Adipose tissue (tissue), 3 donors: Measurements from ENCODE around the gene METTL9. TPM values are rescaled to one million over a fixed set of nuclear protein-coding genes. Genes with fewer than 3 reads are reported as not detected.
"Not testable (repeated sequence)": the region's sequence is repeated elsewhere in the genome, so short reads cannot be mapped to it uniquely, and the experiment has no call there.

ENCODE experiments used
- H3K27ac ChIP-seq: one replicate; pipeline ENCODE4 v1.5.1; 2013; ENCODE audit warnings: low read depth, low read length
- WGBS, 3 donors: extraction: QIAGEN DNeasy Blood & Tissue Kit; methylation state at CpG; one replicate each; pipeline ENCODE4 v1.1.7; 2013; 5-methylcytosine and 5-hydroxymethylcytosine counted together
- polyA plus RNA-seq, 3 donors: library from polyadenylated mRNA; stranded (reverse); fragments of 200-250 nt; gene quantifications; one replicate each; pipeline ENCODE4 v1.2.3, GENCODE V29; 2013
- donor health status: healthy with polysubstance abuse.
- donor health status: Bipolar disorder and iron deficiency.
- donor health status: healthy.

The METTL9 gene
- polyA plus RNA-seq, 3 donors = 25.3 to 72.7 (median 72.1) TPM

DNA sequence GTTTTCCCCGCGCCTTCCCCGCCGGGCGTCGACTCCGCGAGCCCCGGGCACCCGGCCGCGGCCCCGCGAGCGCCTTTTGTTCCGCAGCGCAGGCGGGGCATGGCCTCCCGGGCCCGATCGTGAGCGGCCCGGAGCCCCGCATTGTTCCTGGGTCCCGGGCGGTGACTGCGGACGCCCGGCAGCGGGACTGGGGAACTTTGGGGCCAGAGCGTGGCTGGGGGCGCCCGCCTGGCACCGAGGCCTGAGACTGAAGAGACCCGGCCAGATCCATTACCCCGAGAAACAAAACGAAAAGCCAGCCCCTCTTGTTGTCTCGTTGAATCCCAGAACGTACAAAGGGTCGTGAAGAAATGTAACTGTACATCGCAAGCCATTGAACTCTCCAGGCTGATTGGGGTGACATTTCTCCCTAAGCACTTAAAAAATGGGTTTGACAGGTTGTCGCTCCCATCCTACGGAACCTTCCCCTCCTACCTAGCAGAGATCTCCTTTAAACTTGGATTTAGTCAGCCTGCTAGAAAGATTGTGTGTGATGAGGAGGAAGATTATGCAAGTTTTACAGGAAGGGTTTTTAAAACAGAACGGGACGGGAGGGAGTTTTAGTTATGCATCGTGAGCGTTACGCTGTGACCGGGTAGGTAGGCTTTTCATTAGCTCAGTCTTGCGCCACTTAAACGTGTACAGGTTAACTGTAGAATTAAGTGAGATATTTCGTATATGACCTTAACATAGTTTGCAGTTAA lies 825 bp downstream of the METTL9 start:
- peak overlapping the region; percentile 71 for H3K27ac ChIP-seq
- 0 to 1% (median 0%) methylated on average over 50 to 52 of the region's 52 CpGs for WGBS, 3 donors

DNA sequence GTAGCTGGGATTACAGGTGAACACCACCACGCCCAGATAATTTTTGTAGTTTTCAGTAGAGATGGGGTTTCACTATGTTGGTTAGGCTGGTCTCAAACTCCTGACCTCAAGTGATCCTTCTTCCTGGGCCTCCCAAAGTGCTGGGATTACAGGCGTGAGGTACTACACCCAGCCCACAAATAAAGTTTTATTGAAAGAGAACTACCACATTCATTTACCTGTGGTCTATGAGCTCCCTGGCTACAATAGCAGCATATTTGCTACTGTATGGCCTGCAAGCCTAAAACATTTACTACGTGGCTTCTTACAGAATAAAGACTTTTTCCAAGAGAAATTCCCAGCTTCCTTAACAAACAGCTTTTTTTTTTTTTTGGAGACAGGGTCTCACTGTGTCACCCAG lies 3.4 kb downstream of the METTL9 start:
- 92 to 98% (median 94%) methylated on average over 3 of the region's 3 CpGs for WGBS, 3 donors
- H3K27ac ChIP-seq = no peak overlapping the region

DNA sequence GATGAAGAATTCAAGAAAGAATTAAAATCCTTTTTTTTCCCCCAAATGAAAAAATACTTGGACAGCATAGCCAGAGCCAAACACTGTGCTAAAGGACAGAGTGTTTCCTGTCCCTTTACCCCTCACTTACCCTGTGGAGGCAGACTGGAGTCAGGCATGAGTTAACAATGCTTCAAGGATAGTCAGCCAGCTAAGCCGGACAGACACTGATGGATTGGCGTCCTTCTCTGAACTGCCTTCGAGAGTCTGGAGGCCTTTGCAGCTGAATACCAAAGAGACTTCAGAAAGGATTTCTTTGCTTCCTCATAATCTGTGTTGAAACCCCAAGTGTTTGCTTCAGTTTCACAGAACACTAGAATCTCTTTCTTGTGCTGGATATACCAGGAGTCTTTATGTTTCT lies 4.6 kb downstream of the METTL9 start:
- WGBS, 3 donors = 18 to 32% (median 31%) methylated on average over 3 of the region's 3 CpGs
- H3K27ac ChIP-seq = no peak overlapping the region

DNA sequence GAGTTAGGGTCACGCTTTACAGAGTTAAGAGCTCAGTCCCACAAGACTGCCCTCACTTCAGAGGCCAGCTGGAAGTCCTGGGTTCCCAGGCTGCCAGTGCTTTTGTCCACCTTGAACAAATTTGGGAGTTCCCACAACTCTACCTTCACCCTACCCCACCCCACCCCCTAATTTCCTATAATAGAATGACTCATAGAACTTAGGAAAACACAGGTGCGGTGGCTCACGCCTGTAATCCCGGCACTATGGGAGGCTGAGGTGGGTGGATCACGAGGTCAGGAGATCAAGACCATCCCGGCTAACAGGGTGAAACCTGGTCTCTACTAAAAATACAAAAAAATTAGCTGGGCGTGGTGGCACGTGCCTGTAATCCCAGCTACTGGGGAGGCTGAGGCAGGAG lies 6.5 kb downstream of the METTL9 start:
- not testable (repeated sequence) for H3K27ac ChIP-seq
- 85 to 90% (median 89%) methylated on average over 8 of the region's 8 CpGs for WGBS, 3 donors

DNA sequence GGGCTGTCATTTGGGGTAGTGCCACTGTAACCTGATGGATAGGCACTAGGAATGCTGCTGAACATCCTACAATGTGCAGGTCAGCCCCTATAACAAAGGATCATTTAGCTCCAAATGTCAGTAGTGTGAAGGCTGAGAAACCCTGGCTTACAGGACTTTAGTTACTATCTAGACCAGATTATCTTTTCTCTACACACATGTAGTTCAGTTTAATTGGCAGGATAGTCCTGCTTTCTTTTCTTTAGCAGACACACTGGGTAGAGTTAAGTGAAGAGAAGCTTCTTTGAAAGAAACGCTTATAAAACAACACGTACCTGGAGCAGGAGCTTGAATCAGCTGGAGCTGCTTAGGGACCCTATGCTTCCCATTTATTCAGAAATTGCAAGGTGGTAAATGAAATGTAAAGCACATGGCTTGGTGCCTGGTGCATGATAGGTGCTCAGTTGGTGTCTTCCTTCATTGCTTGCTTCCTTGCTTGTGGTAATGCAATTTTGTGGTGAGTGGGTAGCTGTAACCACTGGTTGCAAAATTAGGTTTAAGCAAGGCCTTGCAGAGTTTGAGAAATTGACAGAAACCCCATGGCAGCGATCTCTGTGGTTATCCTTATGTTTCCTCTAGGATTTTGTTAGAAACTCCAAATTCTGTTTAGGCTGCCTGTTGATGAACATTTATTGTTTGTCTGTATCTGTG lies 9.4 kb downstream of the METTL9 start:
- H3K27ac ChIP-seq = peak overlapping the region; percentile 25
- 60 to 82% (median 63%) methylated on average over 3 of the region's 3 CpGs for WGBS, 3 donors

DNA sequence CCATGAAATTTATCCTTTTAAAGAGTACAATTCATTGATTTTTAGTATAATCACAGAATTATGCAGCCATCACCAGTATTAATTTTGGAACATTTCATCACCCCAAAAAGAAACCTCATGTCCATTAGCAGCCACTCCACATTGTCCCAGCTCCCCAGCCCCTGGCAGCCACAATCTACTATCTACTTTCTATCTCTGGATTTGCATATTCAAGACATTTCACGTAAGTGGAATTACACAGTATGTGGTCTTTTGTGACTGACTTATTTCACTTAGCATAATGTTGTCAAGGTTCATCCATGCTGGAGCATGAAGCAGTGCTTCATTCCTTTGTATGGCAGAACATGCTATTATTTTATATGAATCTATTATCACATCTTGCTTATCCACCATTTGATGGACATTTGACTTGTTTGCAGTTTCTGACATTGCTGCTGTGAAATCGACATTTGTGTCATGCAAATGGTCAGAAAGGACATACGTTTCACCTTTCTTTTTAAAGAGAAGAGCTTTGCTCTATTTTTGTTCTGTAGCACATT lies 10.7 kb downstream of the METTL9 start:
- no peak overlapping the region for H3K27ac ChIP-seq
- WGBS, 3 donors = 71 to 88% (median 83%) methylated on average over 3 of the region's 3 CpGs

DNA sequence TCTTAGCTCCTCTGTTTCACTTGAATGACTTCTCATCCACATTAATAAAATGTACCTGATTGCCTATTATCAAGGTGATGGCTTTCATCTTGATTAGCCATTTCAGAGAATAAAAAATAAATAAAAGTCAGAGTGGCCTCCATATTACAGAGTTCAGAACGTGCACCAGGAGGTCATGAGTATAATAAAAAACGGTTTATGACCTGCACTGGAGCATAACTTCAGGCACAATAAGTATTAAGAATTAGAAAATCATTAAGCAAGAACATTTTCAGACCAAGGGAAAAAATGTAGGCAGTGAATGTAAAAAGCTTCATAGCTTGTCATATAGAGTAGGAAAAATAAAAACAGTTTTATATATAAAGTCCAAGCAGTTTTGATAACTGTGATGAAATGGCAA lies 11.4 kb downstream of the METTL9 start:
- H3K27ac ChIP-seq = no peak overlapping the region
- WGBS, 3 donors = 39 to 83% (median 79%) methylated on average over 2 of the region's 2 CpGs

DNA sequence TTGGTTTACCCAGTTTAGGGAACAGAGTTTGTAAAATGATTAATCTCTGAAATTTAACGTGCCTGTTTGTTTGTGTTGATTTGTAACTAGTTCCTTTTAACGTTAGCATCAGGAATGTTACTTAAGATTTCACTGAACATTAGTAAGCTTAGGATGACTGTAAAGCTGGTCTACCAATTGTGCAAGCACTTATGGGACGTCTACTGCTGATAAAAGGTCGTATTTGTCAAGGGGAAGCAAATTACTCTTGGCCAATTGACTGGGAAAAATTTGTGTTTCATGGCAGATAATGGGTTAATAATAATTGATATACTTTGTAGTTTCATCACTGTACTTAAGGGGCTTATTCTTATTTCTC lies 11.8 kb downstream of the METTL9 start:
- WGBS, 3 donors = 23 to 38% (median 37%) methylated on average over 4 of the region's 4 CpGs
- no peak overlapping the region for H3K27ac ChIP-seq

DNA sequence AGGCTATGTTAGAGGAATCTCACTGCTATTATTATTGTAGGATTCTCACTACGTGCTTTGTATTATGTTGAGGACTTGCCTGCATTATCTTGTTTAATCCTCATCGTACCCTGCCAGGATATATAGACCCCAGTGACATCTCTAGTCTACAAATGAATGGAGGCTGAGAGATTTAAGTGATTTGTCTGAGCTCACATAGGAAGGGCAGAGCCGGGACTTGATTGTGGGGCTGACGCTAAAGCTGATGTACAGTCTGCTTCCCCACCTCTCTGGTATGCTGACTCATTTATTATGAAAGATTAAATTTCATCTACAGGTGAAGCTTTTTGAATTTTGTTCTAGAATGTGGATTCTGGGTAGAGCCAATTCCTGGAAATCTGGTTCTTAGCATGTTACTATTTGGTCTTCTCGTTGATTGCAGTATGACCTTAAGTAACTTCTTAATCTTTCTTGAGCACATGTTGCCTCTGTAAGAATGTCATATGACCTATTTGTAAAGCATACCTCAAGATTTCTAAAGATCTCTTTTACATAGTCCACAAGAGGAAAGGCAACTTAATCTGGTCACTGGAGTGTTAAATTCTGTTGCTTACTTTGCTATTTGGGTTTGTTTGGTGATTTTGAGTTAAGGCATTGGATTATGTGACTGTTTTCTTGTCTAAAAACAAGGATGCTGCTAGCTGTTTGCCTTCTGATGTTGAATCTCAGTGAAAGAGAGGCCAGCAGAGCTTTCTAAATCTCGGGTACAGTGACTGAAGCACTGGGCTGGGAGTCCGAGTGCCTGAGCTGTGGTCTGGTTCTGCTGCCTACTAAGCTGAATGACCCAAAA lies 12.4 kb downstream of the METTL9 start:
- WGBS, 3 donors = 35 to 40% (median 36%) methylated on average over 7 of the region's 7 CpGs
- no peak overlapping the region for H3K27ac ChIP-seq

DNA sequence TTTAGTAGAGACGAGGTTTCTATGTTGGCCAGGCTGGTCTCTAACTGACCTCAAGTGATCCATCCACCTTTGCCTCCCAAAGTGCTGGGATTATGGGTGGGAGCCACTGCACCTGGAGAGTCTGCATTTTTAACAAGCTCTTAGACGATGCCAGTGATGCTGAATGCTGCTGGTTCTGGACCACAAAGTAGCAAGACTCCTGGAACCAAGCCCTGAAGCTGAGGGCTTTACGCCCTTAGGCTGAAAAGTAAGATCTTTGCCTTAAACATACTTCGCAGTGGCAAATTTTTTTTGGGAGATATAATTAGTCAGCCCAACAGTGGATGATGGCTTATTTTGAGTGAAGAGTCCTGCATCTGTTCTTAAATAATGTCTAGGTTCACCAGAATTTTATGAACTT lies 14.0 kb downstream of the METTL9 start:
- H3K27ac ChIP-seq = no peak overlapping the region
- 95 to 96% (median 96%) methylated on average over 4 of the region's 4 CpGs for WGBS, 3 donors

DNA sequence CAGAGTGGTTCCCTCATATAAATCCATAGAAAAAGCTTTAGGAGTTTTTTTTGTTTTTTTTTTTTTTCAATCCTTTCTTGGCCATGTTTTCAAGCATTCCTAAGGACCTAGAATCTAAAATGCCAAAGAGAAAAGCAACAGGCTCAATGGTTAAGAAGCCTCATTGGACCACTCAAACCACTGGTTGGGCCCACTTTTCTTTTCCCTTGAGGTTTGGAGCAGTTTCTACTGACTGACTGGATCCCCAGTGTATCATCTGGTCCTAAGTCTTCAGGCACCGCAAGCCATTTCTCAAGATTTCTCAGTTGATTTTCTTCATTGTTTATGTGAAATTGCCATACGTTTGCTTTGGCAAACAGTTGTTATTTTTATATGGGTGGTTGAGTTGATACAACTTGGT lies 14.4 kb downstream of the METTL9 start:
- WGBS, 3 donors = 89 to 96% (median 93%) methylated on average over 2 of the region's 2 CpGs
- H3K27ac ChIP-seq = no peak overlapping the region

DNA sequence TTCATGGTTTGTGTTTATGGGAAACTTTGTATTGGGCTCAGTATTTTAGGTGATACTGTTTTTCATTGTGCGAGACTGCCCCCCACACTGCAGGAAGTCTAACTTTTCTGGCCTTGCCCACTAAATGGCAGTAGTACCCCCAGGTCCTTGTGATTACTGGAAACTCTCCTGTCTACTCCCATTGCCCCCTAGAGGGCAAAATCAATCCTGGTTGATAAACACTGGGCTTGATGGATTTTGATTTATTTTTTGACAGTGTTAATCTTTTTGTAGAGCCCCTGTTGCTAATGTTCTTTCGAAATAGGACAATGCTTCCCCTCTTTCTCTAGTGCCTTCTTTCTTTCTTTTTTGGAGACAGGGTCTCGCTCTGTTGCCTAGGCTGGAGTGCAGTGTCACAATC lies 15.5 kb downstream of the METTL9 start:
- 94 to 96% (median 95%) methylated on average over 3 of the region's 3 CpGs for WGBS, 3 donors
- no peak overlapping the region for H3K27ac ChIP-seq

DNA sequence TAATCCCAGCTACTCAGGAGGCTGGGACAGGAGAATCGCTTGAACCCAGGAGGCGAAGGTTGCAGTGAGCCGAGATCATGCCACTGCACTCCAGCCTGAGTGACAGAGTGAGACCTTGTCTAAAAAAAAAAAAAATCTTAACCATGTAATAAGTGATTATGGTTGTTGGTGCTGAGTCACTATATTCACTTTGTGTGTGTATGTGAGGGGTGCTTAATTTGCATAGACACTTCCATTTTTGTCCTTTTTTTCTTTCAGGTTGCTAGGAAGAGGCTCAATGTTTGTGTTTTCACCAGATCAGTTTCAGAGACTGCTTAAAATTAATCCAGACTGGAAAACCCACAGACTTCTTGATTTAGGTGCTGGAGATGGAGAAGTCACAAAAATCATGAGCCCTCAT lies 18.2 kb downstream of the METTL9 start:
- no peak overlapping the region for H3K27ac ChIP-seq

DNA sequence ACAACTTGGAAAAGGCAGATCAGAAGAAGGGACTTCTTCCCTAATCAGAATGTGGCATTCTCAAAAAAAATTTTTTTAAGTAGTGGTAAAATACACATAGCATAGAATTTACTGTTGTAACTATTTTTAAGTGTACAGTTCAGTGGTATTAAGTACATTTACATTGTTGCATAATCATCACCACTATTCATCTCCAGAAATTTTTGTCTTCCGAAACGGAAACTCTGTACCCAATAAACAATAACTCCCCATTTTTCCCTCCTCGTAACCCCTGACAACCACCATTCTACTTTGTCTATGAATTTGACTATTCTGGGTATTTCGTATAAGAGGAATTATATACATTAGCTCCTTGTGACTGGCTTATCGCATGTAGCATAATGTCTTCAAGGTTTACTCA lies 18.9 kb downstream of the METTL9 start:
- 90 to 96% (median 94%) methylated on average over 5 of the region's 5 CpGs for WGBS, 3 donors
- H3K27ac ChIP-seq = no peak overlapping the region

More for the DNA sequence above, 18.2 kb downstream of the METTL9 start:
- 84 to 93% (median 92%) methylated on average over 3 of the region's 3 CpGs for WGBS, 3 donors

DNA sequence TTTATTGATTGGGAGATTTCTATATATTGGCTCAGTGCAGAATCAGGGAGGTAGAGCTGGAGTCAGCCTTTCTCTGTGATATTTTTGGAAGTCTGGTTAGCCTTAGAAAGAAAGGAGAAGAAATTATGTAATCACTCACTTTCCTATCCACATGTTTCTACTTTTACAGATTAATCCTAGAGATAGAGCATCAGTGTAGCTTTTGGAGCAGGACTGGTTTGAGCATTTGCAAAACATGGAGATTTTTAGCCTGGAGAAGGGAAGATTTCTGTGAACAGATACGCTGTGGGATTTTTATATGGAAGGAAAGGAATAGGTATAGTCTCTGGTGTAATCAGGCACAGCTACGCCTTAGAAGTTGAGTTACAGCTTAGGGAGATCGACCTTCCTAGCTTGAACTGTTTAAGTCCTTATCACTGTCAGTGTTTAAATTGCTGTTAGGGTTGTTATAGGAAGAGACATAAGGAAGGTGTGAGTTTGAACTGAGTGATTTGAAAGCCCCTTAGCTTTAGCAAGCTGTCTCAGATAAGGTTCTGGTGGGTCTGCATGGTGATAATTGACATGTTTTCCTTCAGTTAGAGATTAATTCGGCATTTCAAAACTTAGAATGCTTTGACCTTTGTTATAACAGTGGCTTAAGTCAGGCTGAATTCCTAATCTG lies 20.5 kb downstream of the METTL9 start:
- WGBS, 3 donors = 89 to 93% (median 90%) methylated on average over 4 of the region's 4 CpGs
- H3K27ac ChIP-seq = no peak overlapping the region

DNA sequence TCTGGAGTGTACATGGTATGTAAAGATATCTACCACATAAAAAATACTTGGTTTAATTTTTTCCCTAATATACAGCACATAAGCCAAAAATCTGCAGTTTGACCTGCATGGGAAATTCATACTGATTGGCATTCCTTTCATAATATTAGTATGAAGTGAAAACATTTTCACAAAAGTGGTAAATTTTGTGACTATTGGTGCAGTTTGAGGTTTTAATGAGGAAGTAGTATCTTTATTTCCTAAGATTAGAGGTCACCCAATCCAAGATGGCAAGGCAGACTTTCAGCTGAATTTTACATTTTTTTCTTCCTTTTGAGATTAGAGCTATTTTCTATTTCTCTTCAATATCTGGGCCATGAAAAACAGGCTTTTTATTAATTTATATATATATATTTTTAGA lies 21.2 kb downstream of the METTL9 start:
- H3K27ac ChIP-seq = no peak overlapping the region

DNA sequence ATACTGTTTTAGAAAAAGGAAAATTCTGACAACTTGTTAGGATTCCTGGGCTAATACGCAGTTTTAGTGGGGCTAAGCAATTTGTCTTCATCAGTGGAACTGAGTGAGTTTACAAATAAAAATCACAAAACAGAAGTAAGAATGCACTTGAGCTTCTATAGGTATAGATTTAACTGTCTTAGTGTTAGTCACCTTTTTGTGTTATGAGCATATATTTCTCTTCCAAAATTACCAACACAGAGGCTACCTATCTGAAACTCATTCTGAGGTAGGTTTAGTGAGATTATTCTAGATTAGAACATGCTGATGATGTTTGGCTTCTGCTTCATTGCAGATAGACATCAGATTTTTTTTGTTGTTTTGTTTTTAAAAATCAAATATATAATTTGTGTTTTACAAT lies 23.2 kb downstream of the METTL9 start:
- H3K27ac ChIP-seq = no peak overlapping the region
- WGBS, 3 donors = 93 to 98% (median 98%) methylated on average over 1 of the region's 1 CpG

DNA sequence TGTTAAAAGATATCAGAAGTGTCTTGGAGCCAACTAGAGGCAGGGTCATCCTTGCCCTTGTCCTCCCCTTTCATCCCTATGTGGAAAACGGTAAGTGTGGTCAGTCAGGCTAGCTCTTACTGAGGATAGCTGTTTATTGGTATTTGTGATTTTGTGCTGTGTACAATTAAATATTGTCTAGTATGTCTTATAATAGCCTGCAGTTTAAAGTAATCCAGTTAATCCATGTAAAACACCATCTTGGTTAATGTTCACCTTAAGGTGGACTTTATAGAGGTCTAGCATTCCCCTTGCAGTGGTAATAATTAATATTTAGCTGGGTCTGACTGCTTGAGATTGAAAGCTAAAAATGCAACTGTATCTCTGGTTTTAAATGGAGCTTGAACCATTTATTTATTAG lies 25.6 kb downstream of the METTL9 start:
- WGBS, 3 donors = 73 to 84% (median 74%) methylated on average over 1 of the region's 1 CpG
- no peak overlapping the region for H3K27ac ChIP-seq
